Thyroid gland (tissue), 4 donors: ENCODE measurements around the gene GATAD1. TPM values are rescaled to one million over a fixed set of nuclear protein-coding genes. Genes with fewer than 3 reads are reported as not detected.
"Not testable (repeated sequence)": the region's sequence is repeated elsewhere in the genome, so short reads cannot be mapped to it uniquely, and the experiment has no call there.

Source experiments
- DNase-seq, 2 donors: peaks; one replicate each; pipeline ENCODE4 v3.0.0-alpha.2; 2019
- H3K27ac ChIP-seq, 3 donors: fragments of 200-600 bp; sonication (generic); 1 replicate in 2 of 3; 2 replicates in 1 of 3; pipeline ENCODE4 v1.5.1; 2016 to 2019; ENCODE audit warnings: mild to moderate bottlenecking in 1 of 3, moderate library complexity in 1 of 3
- H3K27me3 ChIP-seq: fragments of 200-600 bp; sonication (generic); one replicate; pipeline ENCODE4 v1.5.1; 2019
- H3K36me3 ChIP-seq, 2 donors: fragments of 200-600 bp; sonication (generic); one replicate each; pipeline ENCODE4 v1.5.1; 2016 to 2019
- H3K4me1 ChIP-seq, 2 donors: fragments of 200-600 bp; sonication (generic); one replicate each; pipeline ENCODE4 v1.5.1; 2017 to 2019
- H3K4me3 ChIP-seq, 3 donors: fragments of 200-600 bp; sonication (generic); replicated peaks in 1 of 3; 1 replicate in 2 of 3; 2 replicates in 1 of 3; pipeline ENCODE4 v1.5.1; 2016; ENCODE audit warnings: mild to moderate bottlenecking in 1 of 3
- H3K9me3 ChIP-seq: fragments of 200-600 bp; sonication (generic); one replicate; pipeline ENCODE4 v1.5.1; 2017
- CTCF ChIP-seq, 6 experiments: fragments of 200-600 bp in 3 of 6; fragments of 450-650 bp in 3 of 6; sonication (generic) in 3 of 6; IDR thresholded peaks; one replicate each; pipeline ENCODE4 v1.5.1; 2016 to 2019; ENCODE audit warnings: antibody characterized with exemption in 6 of 6, mild to moderate bottlenecking in 2 of 6, inconsistent platforms in 1 of 6, moderate library complexity in 1 of 6
- POLR2A ChIP-seq, 2 donors: fragments of 450-650 bp; IDR thresholded peaks; one replicate each; pipeline ENCODE4 v1.6.1; 2017; ENCODE audit warnings: antibody characterized with exemption in 2 of 2, mild to moderate bottlenecking in 2 of 2, moderate library complexity in 1 of 2
- WGBS, 2 donors: methylation state at CpG; one replicate each; pipeline ENCODE4 v1.1.5; 2017; 5-methylcytosine and 5-hydroxymethylcytosine counted together
- intact Hi-C: fragments of 100-400 bp; cut with DNase I; formaldehyde crosslinking; loops from one replicate; pipeline ENCODE4 v1.15.1; 2023
- total RNA-seq, 4 donors: library from RNA; depleted of rRNA; stranded (reverse); fragments of >200 nt; gene quantifications; one replicate each; pipeline ENCODE4 v1.2.3, GENCODE V29; 2016

Gene GATAD1
- total RNA-seq, 4 donors from 2014 or later, result 46.1 to 99.0 (median 63.1) TPM

DNA sequence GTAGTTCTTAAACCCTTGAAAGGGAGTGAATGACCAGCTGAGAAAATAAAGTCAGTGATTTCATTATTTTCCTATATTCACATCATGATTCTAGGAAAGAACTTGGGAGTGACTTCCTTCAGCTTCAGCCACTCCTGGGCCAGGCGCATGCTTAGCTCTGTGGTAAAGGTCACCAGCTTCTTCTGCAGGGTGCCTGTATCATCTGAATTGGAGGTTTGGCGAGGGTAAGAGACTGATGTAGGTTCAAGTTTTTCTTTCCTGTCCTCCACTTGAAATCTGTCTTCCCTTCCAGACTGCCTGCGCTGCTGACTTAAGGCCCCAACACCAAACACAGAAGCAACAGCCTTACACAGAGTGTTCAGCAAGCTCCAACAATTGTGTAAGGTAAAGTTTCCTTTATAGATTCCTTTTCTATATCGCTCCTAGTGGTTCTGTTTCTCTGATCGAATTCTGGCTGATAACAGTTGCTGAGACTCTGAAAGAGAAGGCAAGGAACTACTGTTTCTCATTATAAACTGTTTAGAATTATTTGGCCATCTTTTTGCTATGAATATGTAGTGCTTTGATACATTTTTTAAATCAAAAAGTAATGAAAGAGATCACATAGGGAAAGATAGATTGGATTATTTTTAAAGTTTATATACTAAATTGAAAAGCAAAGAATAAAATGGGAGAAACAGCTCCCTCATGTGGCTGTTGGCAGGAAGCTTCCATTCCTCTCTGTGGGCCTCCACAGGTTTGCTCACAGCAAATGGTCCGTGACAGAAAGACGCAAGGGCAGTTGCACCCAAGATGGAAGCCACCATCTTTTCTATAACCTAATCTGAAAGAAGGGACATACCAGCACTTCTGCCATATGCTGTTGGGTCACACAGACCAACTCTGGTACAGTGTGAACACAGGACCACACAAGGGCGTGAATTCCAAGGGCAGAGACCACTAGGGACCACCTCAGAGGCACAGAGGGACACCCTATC is 14.0 kb downstream of the GATAD1 start:
- TF ChIP-seq POLR2A (IDR thresholded peaks at IDR 0.05) (no peak), CTCF (IDR thresholded peaks at IDR 0.05) (peak in 5 of 6 experiments; percentile 56 to 77 (median 60))
- peak overlapping the region in 2 of 3 donors; percentile 39 to 52 for H3K27ac ChIP-seq
- DNase-seq, result peak; percentile 34 to 45
- no peak overlapping the region for H3K4me3 ChIP-seq
- 53 to 54% methylated on average over 8 of the region's 8 CpGs for whole genome bisulfite sequencing, 2 donors
- intact Hi-C loops, result no loop called here
- no peaks in the 10 kb centered on the region for H3K9me3 ChIP-seq
- peaks cover 10 to 11% of the 10 kb centered on the region in 2 donors for H3K4me1 ChIP-seq
- peaks cover 11 to 12% of the 10 kb centered on the region in 2 donors for H3K36me3 ChIP-seq
- H3K27me3 ChIP-seq, result no peaks in the 10 kb centered on the region

DNA sequence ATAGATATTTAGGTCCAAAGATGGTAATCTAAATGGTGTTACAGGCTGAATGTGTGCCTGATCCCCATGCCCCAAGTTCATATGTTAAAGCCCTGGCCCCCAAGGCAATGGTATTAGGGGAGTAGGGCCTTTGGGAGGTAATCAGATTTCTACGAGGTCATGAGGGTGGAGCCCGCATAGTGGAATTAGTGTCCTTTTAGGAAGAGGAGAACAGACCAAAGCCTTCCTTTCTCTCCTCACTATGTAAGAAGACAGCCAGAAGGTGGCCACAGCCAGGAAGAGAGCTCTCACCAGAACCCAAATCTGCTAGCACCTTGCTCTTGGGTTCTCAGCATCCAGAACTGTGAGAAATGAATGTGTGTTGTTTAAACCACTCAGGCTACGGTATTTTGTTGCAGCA is 15.3 kb downstream of the GATAD1 start:
- DNase-seq, result no peak
- no peaks in the 10 kb centered on the region for H3K9me3 ChIP-seq
- intact Hi-C loops, result no loop called here
- H3K4me3 ChIP-seq, result no peak overlapping the region
- 92 to 97% methylated on average over 3 of the region's 3 CpGs for WGBS, 2 donors
- peaks cover 10 to 11% of the 10 kb centered on the region in 2 donors for H3K4me1 ChIP-seq
- TF ChIP-seq POLR2A (IDR thresholded peaks at IDR 0.05), result no peak
- TF ChIP-seq CTCF (IDR thresholded peaks at IDR 0.05), result no peak
- no peak overlapping the region for H3K27ac ChIP-seq
- peaks cover 0 to 3% of the 10 kb centered on the region in 2 donors for H3K36me3 ChIP-seq
- no peaks in the 10 kb centered on the region for H3K27me3 ChIP-seq

GRCh38 chr7:92464515-92464914 is 17.2 kb downstream of the GATAD1 start:
- Histone ChIP-seq H3K4me3 (no peak overlapping the region), H3K9me3 (no peaks in the 10 kb centered on the region), H3K27me3 (no peaks in the 10 kb centered on the region), H3K4me1 (peaks cover 10 to 11% of the 10 kb centered on the region in 2 donors), H3K27ac (no peak overlapping the region), H3K36me3 (peaks cover 0 to 3% of the 10 kb centered on the region in 2 donors)
- no peak for DNase-seq
- 60 to 69% methylated on average over 3 of the region's 3 CpGs for WGBS, 2 donors
- intact Hi-C loops, result no loop called here
- no peak for TF ChIP-seq POLR2A (IDR thresholded peaks at IDR 0.05)
- no peak for TF ChIP-seq CTCF (IDR thresholded peaks at IDR 0.05)

- H3K27me3 ChIP-seq, result no peaks in the 10 kb centered on the region
- H3K36me3 ChIP-seq, result peaks cover 0 to 3% of the 10 kb centered on the region in 2 donors
- H3K4me1 ChIP-seq, result peaks cover 0 to under 1% of the 10 kb centered on the region in 2 donors
- no peaks in the 10 kb centered on the region for H3K9me3 ChIP-seq
- intact Hi-C loops, result no loop called here
- no peak for DNase-seq
- H3K27ac ChIP-seq, result no peak overlapping the region
- TF ChIP-seq CTCF (IDR thresholded peaks at IDR 0.05), result no peak
- no peak overlapping the region for H3K4me3 ChIP-seq
- WGBS, 2 donors, result 71 to 93% methylated on average over 2 of the region's 2 CpGs
Observed at GRCh38 chr7:92466682-92467081, 19.4 kb downstream of the GATAD1 start.

GRCh38 chr7:92468589-92468988 is 21.3 kb downstream of the GATAD1 start:
- H3K9me3 ChIP-seq, intact Hi-C loops, H3K27me3 ChIP-seq, DNase-seq, H3K4me3 ChIP-seq, H3K27ac ChIP-seq, H3K36me3 ChIP-seq, H3K4me1 ChIP-seq: not testable (repeated sequence)
- WGBS, 2 donors, result 90 to 99% methylated on average over 9 of the region's 9 CpGs

DNA sequence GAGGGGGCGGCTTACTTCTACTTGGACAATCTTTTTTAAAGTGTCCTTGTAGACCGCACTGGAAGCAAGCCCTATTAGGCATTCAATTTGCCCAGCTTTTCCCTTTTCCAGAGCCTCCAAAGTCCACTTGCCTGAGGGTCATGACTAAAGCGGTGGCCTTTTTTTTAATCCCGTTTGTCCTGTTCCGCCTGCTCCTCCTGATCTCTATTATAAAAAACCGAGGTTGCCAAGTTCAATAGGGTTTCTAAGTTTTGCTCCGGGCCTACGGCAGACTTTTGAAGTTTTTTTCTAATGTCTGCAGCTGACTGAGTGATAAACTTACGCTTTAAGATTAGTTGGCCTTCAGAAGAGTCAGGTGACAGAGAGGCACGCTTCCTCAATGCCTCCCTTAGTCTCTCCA is 26.7 kb downstream of the GATAD1 start:
- H3K27ac ChIP-seq, DNase-seq, intact Hi-C loops, H3K36me3 ChIP-seq, H3K4me3 ChIP-seq, H3K4me1 ChIP-seq, H3K27me3 ChIP-seq, H3K9me3 ChIP-seq: not testable (repeated sequence)
- 92 to 95% methylated on average over 10 of the region's 10 CpGs for WGBS, 2 donors

DNA sequence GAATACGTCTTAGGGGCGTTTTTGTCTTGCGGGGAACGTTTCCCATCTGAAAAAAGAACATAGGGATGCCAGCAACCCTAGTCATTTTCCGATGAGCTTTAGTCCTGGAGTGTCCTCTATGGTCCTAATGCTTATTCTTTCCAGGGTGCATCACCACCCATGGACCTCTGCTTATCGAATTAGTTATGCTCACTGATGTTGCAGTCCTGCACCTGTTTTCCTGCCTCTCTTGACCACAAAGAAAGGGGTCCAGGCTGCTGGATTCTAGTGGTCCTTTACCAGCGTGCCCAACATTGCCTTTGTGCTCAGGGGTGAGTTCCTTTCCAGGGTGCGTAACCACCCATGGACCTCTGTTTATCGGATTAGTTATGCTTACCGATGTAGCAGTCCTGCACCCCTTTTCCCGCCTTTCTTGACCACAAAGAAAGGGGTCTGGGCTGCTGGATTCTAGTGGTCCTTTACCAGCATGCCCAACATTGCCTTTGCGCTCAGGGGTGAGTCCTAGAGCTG is 28.0 kb downstream of the GATAD1 start:
- 92 to 94% methylated on average over 12 of the region's 12 CpGs for WGBS, 2 donors
- H3K36me3 ChIP-seq, H3K4me3 ChIP-seq, H3K4me1 ChIP-seq, intact Hi-C loops, H3K27me3 ChIP-seq, H3K27ac ChIP-seq, DNase-seq, H3K9me3 ChIP-seq: not testable (repeated sequence)

DNA sequence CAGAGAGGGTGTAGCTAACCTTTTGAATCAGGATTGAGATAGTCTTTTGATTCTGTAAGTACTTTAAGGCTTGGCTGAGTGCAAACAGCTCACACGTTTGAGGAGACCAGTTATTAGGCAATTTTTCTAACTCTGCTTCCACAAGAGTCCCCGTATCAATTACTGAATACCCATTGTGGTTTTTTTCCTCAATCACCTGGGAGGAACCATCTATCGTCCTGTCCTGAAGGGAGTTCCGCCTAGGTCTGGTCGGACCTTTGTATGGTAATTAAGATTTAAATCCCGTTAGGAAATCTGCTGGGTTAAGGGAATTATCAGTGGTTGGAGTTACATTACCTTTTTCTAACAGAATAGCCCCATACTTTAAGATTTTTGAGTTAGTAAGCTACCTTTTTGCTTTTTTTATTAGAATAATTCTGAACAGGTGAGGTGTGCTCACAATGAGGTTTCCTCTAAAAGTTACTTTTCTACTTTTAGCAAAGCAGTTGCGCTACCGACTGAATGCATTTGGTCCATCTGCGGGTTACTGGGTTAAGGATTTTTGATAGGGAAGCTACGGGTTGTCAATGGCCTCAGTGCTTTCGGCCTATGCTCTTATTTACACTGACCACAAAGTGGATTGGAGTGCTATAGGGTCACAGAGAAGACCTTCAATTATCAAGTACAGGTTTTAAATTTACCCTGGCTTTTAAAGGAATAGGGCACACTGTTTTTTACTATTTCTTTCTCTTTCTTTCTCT is 28.7 kb downstream of the GATAD1 start:
- H3K4me3 ChIP-seq, H3K4me1 ChIP-seq, DNase-seq, H3K9me3 ChIP-seq, H3K27ac ChIP-seq, intact Hi-C loops, H3K27me3 ChIP-seq, H3K36me3 ChIP-seq: not testable (repeated sequence)
- WGBS, 2 donors, result 89 to 92% methylated on average over 11 of the region's 11 CpGs
